ENCODE data around the gene ANXA10.
"Not testable (repeated sequence)": the region's sequence is repeated elsewhere in the genome, so short reads cannot be mapped to it uniquely, and the experiment has no call there.

The ANXA10 gene

DNA sequence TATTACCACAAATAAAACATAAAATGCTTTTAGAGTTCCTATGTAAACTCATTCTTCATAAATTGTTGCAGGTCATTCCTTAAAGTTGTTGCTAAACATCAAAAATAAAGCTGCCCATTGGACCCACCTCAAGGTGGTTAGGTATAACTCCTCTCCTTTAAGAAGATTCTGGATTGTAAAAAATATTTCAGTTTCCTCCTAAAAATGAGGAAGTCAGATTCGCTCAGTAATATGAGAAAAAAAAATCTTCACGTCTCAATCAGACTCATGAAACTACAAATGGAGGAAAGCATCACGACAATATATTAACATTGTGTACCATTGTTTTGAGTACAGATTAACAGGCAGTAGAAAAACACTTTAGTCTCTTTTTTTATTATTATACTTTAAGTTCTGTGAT is 120.3 kb downstream of the ANXA10 start:
- CTCF ChIA-PET, result no interaction called here
- DNase-seq (ENCODE audit: low read depth, low spot score), result no peak
- H3K4me3 ChIP-seq (ENCODE audit: low read depth, low read length), result no peak overlapping the region
- TF ChIP-seq, protein P1, sequence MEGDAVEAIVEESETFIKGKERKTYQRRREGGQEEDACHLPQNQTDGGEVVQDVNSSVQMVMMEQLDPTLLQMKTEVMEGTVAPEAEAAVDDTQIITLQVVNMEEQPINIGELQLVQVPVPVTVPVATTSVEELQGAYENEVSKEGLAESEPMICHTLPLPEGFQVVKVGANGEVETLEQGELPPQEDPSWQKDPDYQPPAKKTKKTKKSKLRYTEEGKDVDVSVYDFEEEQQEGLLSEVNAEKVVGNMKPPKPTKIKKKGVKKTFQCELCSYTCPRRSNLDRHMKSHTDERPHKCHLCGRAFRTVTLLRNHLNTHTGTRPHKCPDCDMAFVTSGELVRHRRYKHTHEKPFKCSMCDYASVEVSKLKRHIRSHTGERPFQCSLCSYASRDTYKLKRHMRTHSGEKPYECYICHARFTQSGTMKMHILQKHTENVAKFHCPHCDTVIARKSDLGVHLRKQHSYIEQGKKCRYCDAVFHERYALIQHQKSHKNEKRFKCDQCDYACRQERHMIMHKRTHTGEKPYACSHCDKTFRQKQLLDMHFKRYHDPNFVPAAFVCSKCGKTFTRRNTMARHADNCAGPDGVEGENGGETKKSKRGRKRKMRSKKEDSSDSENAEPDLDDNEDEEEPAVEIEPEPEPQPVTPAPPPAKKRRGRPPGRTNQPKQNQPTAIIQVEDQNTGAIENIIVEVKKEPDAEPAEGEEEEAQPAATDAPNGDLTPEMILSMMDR (IDR thresholded peaks at IDR 0.05; ENCODE audit: insufficient read depth, low read length, missing control alignments), result no peak
- POLR2A ChIA-PET, result no interaction called here

DNA sequence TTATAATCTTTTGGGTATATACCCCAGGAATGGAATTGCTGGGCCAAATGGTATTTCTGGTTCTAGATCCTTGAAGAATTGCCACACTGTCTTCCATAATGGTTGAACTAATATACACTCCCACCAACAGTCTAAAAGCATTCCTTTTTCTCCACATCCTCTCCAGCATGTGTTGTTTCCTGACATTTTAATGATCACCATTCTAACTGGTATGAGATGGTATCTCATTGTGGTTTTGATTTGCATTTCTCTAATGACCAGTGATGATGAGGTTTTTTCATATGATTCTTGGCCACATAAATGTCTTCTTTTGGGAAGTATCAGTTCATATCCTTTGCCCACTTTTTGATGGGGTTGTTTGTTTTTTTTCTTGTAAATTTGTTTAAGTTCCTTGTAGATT is 121.2 kb downstream of the ANXA10 start:
- DNase-seq (ENCODE audit: low read depth, low spot score); H3K4me3 ChIP-seq (ENCODE audit: low read depth, low read length); POLR2A ChIA-PET: not testable (repeated sequence)
- CTCF ChIA-PET, result interaction anchor here (0.9 kb wide), 1 partner anchor 11 kb away, joined by 3 read pairs; no protein-coding TSS in a partner anchor

DNA sequence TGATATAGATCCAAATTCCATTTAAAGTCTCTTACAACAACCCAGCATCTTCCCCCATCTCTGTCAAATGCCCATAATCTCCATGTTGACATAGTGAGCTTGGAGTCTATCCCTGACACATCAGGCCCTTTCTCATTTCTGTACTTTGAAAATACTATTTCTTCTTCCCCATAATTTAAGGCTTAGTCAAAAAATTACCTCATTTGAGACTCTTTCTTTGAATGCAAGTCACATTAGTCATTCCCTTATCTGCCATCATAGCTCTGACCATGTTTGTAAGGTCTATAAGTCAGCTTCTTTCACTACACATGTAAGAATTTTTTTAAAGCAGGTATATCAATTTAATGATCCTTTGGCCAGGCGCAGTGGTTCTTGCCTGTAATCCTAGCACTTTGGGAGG is 126.3 kb downstream of the ANXA10 start:
- peak; percentile 54 for DNase-seq (ENCODE audit: low read depth, low spot score)
- ChIA-PET POLR2A (no interaction called here), CTCF (interaction anchor here (1.2 kb wide), 1 partner anchor 333 kb away, joined by 3 read pairs; no protein-coding TSS in a partner anchor)
- no peak overlapping the region for H3K4me3 ChIP-seq (ENCODE audit: low read depth, low read length)
- TF ChIP-seq, protein P1 (IDR thresholded peaks at IDR 0.05; ENCODE audit: insufficient read depth, low read length, missing control alignments), result no peak

DNA sequence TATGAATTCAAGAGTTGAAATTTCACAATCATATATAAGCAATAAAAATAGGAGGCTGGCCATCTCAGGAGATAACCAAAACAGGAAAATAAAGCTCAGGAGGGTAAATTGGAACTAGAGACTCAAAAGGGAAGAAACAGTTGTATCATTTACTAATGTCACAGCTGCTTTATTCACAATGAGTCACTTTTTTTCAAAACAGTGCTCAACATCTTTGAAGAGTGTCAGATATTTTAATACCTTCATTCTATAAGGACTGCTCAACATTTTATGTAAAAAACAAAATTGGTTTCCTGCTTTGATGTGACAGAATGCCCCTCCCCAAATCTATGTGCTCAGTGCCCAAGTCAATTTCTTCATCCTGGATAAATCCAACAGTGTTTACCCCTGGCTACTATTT is 128.6 kb downstream of the ANXA10 start:
- TF ChIP-seq, protein P1 (IDR thresholded peaks at IDR 0.05; ENCODE audit: insufficient read depth, low read length, missing control alignments), result no peak
- DNase-seq (ENCODE audit: low read depth, low spot score), result no peak
- no peak overlapping the region for H3K4me3 ChIP-seq (ENCODE audit: low read depth, low read length)
- ChIA-PET POLR2A (no interaction called here), CTCF (no interaction called here)

DNA sequence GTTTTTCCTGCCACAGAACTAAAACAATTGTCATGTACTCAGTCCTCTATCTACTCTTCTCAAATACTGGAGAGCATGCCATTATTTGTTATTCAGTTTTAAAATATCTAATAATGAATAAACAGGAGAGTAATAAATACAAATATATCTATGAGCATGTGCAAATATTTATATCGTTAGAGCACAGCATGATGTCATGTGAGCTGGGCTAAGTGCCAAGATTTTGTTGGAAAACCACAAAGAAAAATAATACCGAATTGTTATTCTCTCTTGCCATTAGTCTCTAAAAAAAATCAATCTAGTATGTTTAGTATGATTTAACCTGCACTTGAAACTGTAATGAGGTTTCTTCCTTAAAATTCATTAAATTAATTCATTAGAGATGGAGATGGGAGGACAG is 129.0 kb downstream of the ANXA10 start:
- ChIA-PET CTCF (no interaction called here), POLR2A (no interaction called here)
- TF ChIP-seq, protein P1 (IDR thresholded peaks at IDR 0.05; ENCODE audit: insufficient read depth, low read length, missing control alignments), result no peak
- DNase-seq (ENCODE audit: low read depth, low spot score), result no peak
- no peak overlapping the region for H3K4me3 ChIP-seq (ENCODE audit: low read depth, low read length)

Measured in AG04449 (cell line).